Activated T-cell treated with anti-CD3 and anti-CD28 coated beads, Interleukin-2, amount 50 U/mL, for 1 hour (primary cell): ENCODE measurements around the gene ACIN1.

Source experiments
- DNase-seq: peaks from one replicate; pipeline ENCODE4 v3.0.0-alpha.2; 2020

Gene ACIN1

GRCh38 chr14:23009483-23009938 lies 85.4 kb downstream of the ACIN1 start:
- DNase-seq = no peak

- no peak for DNase-seq
Measured at GRCh38 chr14:23008831-23009230, 86.1 kb downstream of the ACIN1 start.
